Testis (tissue), 3 donors: ENCODE measurements around the gene TXNDC16. TPM values are rescaled to one million over a fixed set of nuclear protein-coding genes. Genes with fewer than 3 reads are reported as not detected.

Experiments
- DNase-seq: peaks from one replicate; pipeline ENCODE4 v3.0.0-alpha.2; 2019
- H3K27ac ChIP-seq, 2 donors: fragments of 200-600 bp; sonication (generic); one replicate each; pipeline ENCODE4 v1.5.1; 2019
- H3K27me3 ChIP-seq: fragments of 200-600 bp; sonication (generic); one replicate; pipeline ENCODE4 v1.5.1; 2019
- H3K36me3 ChIP-seq: fragments of 200-600 bp; sonication (generic); one replicate; pipeline ENCODE4 v1.5.1; 2017; ENCODE audit warnings: low read depth; ENCODE audit errors: missing control alignments
- H3K4me1 ChIP-seq: fragments of 200-600 bp; sonication (generic); one replicate; pipeline ENCODE4 v1.5.1; 2019
- H3K4me3 ChIP-seq, 2 donors: fragments of 200-600 bp; sonication (generic); one replicate each; pipeline ENCODE4 v1.5.1; 2017 to 2019
- H3K9me3 ChIP-seq: fragments of 200-600 bp; sonication (generic); one replicate; pipeline ENCODE4 v1.5.1; 2017
- POLR2A ChIP-seq: fragments of 450-650 bp; IDR thresholded peaks from one replicate; pipeline ENCODE4 v1.6.1; 2017; ENCODE audit warnings: antibody characterized with exemption, mild to moderate bottlenecking, moderate library complexity
- WGBS, 2 donors: methylation state at CpG; one replicate each; pipeline ENCODE4 v1.1.5; 2018; 5-methylcytosine and 5-hydroxymethylcytosine counted together
- intact Hi-C: fragments of 100-400 bp; cut with DNase I; formaldehyde crosslinking; loops from one replicate; pipeline ENCODE4 v1.15.1; 2023; ENCODE audit warnings: low total_unique reads
- polyA plus RNA-seq: library from polyadenylated mRNA; stranded (reverse); fragments of 350-450 nt; fragmentation: Illumina TruSeq; extraction: RNeasy Lipid Tissue Mini Kit (QIAGEN cat#74804); gene quantifications from one replicate; pipeline ENCODE4 v1.2.3, GENCODE V29; 2014; ENCODE audit warnings: low read depth, low replicate concordance; ENCODE audit not compliant: insufficient read depth
- total RNA-seq, 2 donors: library from RNA; depleted of rRNA; stranded (reverse); fragments of >200 nt; gene quantifications; one replicate each; pipeline ENCODE4 v1.2.3, GENCODE V29; 2016
- TF ChIP-seq, protein P1 (sequence below), 3 experiments: fragments of 450-650 bp in 2 of 3; fragments of 200-600 bp in 1 of 3; sonication (generic) in 1 of 3; IDR thresholded peaks; one replicate each; pipeline ENCODE4 v1.5.1; 2016 to 2019; ENCODE audit warnings: antibody characterized with exemption in 3 of 3, mild to moderate bottlenecking in 2 of 3, moderate library complexity in 1 of 3

Gene TXNDC16
- total and polyA plus RNA-seq, 3 donors from 2014 or later: 11.9 to 21.5 (median 15.8) TPM

DNA sequence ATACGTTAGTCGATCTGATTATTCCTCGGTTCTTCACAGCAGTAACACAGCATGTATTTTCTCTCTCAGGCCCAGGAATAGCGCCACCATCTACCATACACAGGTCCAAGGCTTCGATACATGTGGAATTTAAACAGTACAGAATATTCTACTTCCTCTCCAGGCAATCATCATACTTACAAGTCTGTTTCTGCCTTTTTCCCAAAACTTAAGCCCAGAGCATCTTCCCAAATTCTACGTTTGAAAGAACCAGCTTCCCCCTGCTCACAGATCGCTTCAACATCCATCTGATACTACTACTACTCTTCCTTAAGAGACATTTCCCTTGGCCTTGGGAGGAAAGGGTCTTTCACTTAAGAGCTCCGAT, 626 bp downstream of the TXNDC16 start:
- Histone ChIP-seq H3K4me3 (peak overlapping the region; percentile 73 to 75), H3K9me3 (no peaks in the 10 kb centered on the region), H3K4me1 (peaks cover 27% of the 10 kb centered on the region), H3K27ac (peak overlapping the region; percentile 89 to 93), H3K36me3 (no peaks in the 10 kb centered on the region), H3K27me3 (no peaks in the 10 kb centered on the region)
- intact Hi-C loops: no loop called here
- 0 to 1% methylated on average over 8 of the region's 8 CpGs for WGBS, 2 donors
- TF ChIP-seq POLR2A: no peak
- TF ChIP-seq, protein P1, sequence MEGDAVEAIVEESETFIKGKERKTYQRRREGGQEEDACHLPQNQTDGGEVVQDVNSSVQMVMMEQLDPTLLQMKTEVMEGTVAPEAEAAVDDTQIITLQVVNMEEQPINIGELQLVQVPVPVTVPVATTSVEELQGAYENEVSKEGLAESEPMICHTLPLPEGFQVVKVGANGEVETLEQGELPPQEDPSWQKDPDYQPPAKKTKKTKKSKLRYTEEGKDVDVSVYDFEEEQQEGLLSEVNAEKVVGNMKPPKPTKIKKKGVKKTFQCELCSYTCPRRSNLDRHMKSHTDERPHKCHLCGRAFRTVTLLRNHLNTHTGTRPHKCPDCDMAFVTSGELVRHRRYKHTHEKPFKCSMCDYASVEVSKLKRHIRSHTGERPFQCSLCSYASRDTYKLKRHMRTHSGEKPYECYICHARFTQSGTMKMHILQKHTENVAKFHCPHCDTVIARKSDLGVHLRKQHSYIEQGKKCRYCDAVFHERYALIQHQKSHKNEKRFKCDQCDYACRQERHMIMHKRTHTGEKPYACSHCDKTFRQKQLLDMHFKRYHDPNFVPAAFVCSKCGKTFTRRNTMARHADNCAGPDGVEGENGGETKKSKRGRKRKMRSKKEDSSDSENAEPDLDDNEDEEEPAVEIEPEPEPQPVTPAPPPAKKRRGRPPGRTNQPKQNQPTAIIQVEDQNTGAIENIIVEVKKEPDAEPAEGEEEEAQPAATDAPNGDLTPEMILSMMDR (IDR thresholded peaks at IDR 0.05): no peak
- DNase-seq: peak; percentile 47

DNA sequence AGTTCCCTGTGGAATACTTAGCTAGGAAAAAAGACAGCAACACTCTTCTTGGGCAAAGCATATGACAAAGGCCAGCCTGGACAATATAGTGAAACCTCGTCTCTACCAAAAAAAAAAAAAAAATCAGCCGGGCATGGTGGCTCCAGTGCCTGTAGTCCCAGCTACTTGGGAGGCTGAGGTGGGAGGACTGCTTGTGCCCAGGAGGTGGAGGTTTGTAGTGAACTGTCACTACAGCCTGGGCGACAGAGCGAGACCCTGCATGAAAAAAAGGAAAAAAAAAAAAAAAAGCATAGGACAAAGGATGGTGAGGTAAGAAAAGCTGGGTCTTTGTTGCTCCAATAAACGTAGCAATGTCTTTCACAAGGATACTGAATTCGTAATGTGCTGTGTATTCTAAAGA, 1.1 kb downstream of the TXNDC16 start:
- no peak for DNase-seq
- intact Hi-C loops: no loop called here

DNA sequence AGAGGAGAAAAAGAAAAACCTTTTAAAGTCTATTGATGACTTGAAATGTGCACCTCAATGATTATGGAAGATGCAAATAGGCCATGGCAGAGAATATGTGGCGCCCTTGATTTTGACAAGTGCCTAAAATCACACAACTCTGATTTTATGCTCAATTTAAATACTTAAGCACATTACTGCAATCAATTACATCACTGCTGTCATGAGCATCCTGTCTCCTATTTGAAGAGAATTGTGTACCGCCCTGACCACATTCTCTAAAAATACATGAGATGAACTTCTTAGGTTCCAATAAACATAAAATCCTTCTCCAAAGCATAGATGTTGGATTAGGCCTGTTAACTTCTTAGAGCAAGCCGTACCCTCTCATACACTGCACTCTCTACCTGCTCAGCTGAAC, 1.6 kb downstream of the TXNDC16 start:
- TF ChIP-seq, protein P1 (IDR thresholded peaks at IDR 0.05): no peak
- no peak for TF ChIP-seq POLR2A
- H3K27ac ChIP-seq: no peak overlapping the region
- H3K9me3 ChIP-seq: no peaks in the 10 kb centered on the region
- no peaks in the 10 kb centered on the region for H3K27me3 ChIP-seq
- H3K4me3 ChIP-seq: no peak overlapping the region
- 82 to 84% methylated on average over 3 of the region's 3 CpGs for WGBS, 2 donors
- intact Hi-C loops: no loop called here
- no peaks in the 10 kb centered on the region for H3K36me3 ChIP-seq
- peaks cover 36% of the 10 kb centered on the region for H3K4me1 ChIP-seq
- no peak for DNase-seq

More for the DNA sequence above, 1.1 kb downstream of the TXNDC16 start:
- WGBS, 2 donors: 21 to 26% methylated on average over 6 of the region's 6 CpGs
- Histone ChIP-seq H3K9me3 (no peaks in the 10 kb centered on the region), H3K4me3 (peak overlapping the region; percentile 73 to 75), H3K36me3 (no peaks in the 10 kb centered on the region), H3K27me3 (no peaks in the 10 kb centered on the region), H3K4me1 (peaks cover 32% of the 10 kb centered on the region), H3K27ac (peak overlapping the region; percentile 89 to 93)
- TF ChIP-seq, protein P1 (IDR thresholded peaks at IDR 0.05): no peak

DNA sequence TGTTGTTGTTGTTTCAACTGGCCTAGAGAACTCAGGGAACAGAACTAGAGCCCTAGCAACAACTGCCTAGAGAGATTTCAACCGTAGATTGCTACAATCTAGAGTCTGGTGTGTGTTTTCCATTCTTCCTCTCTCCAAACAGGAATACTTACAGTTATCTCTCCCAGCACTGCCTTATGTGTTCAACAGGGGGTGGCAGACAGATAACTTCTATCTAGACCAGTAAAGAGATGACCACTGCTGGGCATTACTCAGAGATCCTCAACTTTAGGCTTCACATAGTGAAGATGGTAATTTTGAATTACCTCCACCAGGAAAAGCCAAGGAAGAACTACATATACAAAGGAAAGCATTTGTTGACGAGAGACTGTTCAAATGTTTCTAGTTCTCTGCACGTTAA, 4.8 kb downstream of the TXNDC16 start:
- no peaks in the 10 kb centered on the region for H3K9me3 ChIP-seq
- H3K4me1 ChIP-seq: peaks cover 28% of the 10 kb centered on the region
- H3K27ac ChIP-seq: peak overlapping the region in 1 of 2 donors; percentile 71
- WGBS, 2 donors: 77 to 84% methylated on average over 3 of the region's 3 CpGs
- intact Hi-C loops: no loop called here
- no peak overlapping the region for H3K4me3 ChIP-seq
- H3K36me3 ChIP-seq: no peaks in the 10 kb centered on the region
- TF ChIP-seq, protein P1 (IDR thresholded peaks at IDR 0.05): no peak
- DNase-seq: no peak
- no peaks in the 10 kb centered on the region for H3K27me3 ChIP-seq

DNA sequence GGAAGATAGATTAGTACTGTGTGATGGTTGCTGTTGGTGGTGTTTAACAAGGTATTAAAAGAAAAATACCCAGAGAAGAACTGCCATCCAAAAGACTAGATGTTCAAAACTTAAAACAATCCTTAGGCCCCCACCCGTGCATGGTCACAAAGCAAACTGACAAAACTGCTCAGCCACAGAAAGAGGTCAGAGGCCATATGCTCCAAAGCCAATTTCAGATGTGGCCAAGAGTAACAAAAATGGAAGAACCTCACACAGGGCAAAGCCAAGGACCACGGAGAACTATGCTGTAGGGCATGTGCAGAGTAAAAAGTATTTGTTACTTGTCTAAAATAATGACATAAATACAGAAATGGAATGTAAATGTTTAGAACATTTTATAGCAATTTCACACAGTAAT, 5.3 kb downstream of the TXNDC16 start:
- TF ChIP-seq, protein P1 (IDR thresholded peaks at IDR 0.05): no peak
- TF ChIP-seq POLR2A: no peak
- Histone ChIP-seq H3K36me3 (no peaks in the 10 kb centered on the region), H3K4me3 (no peak overlapping the region), H3K4me1 (peaks cover 28% of the 10 kb centered on the region), H3K27ac (peak overlapping the region; percentile 31 to 71), H3K9me3 (no peaks in the 10 kb centered on the region), H3K27me3 (no peaks in the 10 kb centered on the region)
- 52 to 59% methylated on average over 2 of the region's 2 CpGs for WGBS, 2 donors
- intact Hi-C loops: no loop called here
- DNase-seq: peak; percentile 28
